Right ventricle myocardium superior (tissue), 1 donor: ENCODE measurements around the gene APMAP. TPM values are rescaled to one million over a fixed set of nuclear protein-coding genes. Genes with fewer than 3 reads are reported as not detected.
"Not testable (repeated sequence)": the region's sequence is repeated elsewhere in the genome, so short reads cannot be mapped to it uniquely, and the experiment has no call there.

ENCODE experiments used
- ATAC-seq: fragments of 200-7000 bp; cut with Tn5 transposase; one replicate; pipeline ENCODE4 v1.9.1; 2020; ENCODE audit warnings: mild to moderate bottlenecking; ENCODE audit not compliant: poor library complexity
- DNase-seq: peaks from one replicate; pipeline ENCODE4 v3.0.0-alpha.2; 2020
- intact Hi-C: fragments of 100-400 bp; cut with DNase I; formaldehyde crosslinking; loops from one replicate; pipeline ENCODE4 v1.11.2; 2022
- total RNA-seq: library from RNA; stranded (reverse); fragmentation: NEBNext Ultra II Directional; extraction: Animal tissue kit (Norgen Biotek cat#: 25700); gene quantifications from one replicate; pipeline ENCODE4 v1.2.1, GENCODE V29; 2021
- donor health status: DM: no; HTN: yes; CAD: no; lungs with severe emphysema.

Gene APMAP
- total RNA-seq, 1 donor from 2014 or later: 23.2 TPM

GRCh38 chr20:24950128-24950835, 42.3 kb downstream of the APMAP start:
- ATAC-seq (no peak), DNase-seq (no peak)
- intact Hi-C loops: no loop called here

DNA sequence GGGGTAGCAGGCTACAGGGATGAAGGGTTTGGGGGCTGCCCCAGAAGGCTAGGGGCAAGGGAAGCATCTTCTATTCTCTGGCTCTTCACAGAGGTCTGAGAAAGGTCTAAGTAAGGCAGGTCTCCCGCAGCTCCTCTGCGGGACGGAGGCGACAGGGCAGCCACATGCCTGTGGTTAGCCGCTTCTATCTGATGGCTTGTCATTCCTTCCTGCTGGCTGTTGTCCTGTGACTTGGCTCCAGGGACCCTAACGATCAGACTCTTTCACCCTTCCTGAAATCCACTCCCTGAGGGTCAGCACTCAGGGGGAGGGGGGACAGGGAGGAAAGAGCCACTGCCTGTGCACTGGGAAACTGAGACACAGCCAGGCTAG, 42.8 kb downstream of the APMAP start:
- intact Hi-C loops: no loop called here
- ATAC-seq (no peak), DNase-seq (no peak)

GRCh38 chr20:24948939-24949679, 43.4 kb downstream of the APMAP start, which contains the start of gene CST7:
CST7 (plus strand) TSS chr20:24949269; CDS start chr20:24949506, 237 bp downstream.
- DNase-seq: peak; percentile 65

DNA sequence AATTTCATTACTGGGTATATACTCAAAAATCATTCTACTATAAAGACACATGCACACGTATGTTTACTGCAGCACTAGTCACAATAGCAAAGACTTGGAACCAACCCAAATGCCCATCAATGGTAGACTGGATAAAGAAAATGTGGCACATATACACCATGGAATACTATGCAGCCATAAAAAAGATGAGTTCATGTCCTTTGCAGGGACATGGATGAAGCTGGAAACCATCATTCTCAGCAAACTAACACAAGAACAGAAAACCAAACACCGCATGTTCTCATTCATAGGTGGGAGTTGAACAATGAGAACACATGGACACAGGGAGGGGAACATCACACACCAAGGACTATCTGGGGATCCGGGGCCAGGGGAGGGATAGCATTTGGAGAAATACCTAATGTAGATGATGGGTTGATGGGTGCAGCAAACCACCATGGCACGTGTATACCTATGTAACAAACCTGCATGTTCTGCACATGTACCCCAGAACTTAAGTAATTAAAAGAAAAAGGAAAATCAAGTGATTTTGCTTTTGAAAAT, 44.1 kb downstream of the APMAP start:
- DNase-seq, ATAC-seq, intact Hi-C loops: not testable (repeated sequence)

More at GRCh38 chr20:24948939-24949679, 43.4 kb downstream of the APMAP start, which contains the start of gene CST7:
- intact Hi-C loops: no loop called here
- ATAC-seq: peak; percentile 48

- DNase-seq, intact Hi-C loops, ATAC-seq: not testable (repeated sequence)
Observed at GRCh38 chr20:24946376-24946775, 46.2 kb downstream of the APMAP start.

DNA sequence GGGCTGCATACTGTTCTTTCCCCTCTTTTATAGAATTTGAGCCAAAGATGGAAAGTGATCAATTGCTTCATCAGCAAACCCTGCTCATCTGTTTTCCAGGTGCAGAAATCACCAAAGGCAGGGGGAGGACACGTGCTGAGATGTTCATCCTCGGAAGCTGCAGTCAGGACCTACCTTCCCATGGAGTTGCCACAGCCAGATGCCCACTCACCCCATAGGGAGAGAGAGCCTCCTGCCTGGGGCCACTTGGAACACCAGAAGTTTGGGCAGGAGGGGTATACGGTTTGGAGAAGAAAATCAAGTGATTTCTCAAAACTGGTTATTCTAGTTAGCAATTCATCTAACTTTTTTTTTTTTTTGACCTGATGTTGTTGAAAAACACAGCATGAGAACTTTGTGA, 48.8 kb downstream of the APMAP start:
- no peak for ATAC-seq

GRCh38 chr20:24943196-24943595, 49.4 kb downstream of the APMAP start:
- no peak for ATAC-seq
- intact Hi-C loops: no loop called here

More for the DNA sequence above, 48.8 kb downstream of the APMAP start:
- intact Hi-C loops: no loop called here
- no peak for DNase-seq

DNA sequence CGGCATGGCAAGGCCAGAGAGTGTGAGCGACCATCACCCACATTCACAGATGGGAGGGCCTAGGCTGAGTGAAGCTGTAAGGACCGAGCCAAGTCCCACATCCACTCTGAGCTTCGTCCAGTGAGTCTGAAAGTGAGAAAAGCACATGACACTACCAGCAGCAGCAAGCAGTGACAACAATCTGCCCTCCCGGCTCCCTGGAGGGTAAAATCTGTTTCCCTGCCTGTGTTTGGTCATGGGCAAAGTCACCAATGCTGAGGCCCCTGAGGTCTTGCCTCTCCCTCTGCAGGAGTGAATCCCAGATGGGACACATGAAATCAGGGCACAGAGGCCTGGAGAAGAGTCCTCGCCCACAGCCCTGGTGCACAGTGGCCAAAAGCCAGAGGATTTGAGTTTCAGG, 49.9 kb downstream of the APMAP start:
- no peak for ATAC-seq
- intact Hi-C loops: no loop called here

More at GRCh38 chr20:24943196-24943595, 49.4 kb downstream of the APMAP start:
- DNase-seq: no peak

DNA sequence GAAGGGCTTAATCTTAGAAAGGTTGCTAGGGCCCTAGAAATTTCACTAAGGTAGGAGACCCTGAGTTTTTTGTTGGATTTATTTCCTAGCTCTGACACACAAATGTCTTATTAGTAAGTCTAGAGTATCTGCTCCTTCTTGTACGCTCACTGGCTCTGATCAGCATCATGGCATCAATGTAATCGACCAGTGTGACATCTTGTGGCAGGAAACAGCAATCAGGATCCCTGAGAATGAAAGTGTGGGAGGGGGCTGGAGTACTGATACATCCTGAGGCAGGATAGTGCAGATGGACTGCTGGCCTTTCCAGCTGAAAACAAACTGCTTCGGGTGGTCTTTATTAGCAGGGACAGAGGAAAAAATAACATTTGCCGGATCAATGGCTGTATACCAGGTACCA, 53.5 kb downstream of the APMAP start:
- ATAC-seq (no peak), DNase-seq (no peak)
- intact Hi-C loops: no loop called here

More for the DNA sequence above, 49.9 kb downstream of the APMAP start:
- no peak for DNase-seq

DNA sequence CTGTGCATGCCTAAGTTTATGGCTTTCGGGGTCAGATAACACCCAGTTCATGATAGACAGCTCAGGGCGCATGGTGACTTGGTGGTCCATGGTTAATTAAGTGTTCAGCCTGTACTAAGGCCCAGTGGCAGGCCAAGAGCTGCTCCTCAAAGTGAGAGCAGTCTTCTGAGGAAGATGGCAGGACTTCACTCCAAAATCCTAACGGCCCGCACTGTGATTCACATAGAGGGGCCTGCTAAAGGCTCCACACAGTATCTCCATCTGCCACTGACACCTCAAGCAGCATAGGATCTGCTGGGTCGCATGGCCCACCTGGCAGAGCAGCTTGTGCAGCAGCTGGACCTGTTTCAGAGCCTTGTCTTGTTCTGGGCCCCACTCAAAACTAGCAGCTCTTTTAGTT, 54.1 kb downstream of the APMAP start:
- intact Hi-C loops: no loop called here
- ATAC-seq (no peak), DNase-seq (no peak)

DNA sequence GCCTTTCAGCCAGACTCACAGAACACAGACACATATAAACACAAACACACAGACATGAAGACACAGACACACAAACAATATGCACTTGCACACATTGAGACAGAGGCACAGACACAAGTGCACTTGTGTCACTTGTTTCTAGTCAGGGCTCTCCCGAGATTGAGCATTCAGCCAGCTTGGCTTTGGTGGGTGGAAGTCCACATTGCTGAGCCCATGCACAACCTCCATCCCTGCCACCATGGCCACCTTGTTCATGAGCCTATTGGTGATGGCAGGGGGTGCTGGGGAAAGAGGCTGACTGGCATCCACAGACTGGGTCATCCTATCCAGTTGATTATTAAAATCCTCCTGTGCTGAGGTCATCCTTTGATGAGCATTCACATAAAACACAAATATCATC, 55.0 kb downstream of the APMAP start:
- DNase-seq: no peak
- intact Hi-C loops: no loop called here

DNA sequence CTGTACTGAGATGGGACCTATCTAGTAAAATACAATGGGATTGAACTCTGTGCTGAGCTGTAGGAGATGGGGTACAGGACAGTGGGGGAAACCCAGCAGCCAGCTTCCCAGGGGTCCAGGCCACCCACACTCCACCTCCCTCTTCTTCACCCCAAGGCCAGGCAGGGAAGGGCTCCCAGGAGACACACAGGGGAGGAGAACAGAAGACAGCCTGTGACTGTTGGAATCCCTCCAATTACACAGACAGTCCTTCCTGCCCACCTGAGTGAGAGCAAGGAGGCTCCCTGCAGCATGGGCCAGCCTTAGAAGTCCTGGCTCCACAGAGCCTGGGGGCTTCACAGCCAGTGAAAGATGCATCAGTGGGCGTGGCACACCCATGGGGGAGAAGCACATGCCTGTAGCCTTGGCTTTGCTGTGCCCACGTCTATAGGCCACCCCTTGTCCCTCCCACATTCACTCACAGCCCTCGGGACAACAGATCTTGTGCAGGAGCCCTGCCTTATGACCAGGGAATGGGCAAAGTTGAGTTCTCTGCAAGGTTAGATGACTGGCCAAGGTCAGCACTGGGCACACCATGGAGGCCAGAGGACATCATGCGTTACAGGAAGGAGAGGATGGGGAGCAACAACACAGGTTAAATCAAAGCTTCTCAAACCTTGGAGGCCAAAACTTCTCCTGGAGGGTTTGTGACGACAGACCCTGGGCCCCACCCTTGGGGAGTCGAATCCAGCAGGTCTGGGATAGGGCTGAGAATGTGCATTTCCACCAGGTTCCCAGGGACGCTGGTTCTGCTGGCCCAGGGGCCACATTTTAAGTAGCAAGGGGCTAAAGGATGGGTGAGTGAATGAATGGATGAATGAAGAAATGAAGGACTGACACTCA, 55.8 kb downstream of the APMAP start:
- ATAC-seq (no peak), DNase-seq (no peak)
- intact Hi-C loops: no loop called here

More for the DNA sequence above, 55.0 kb downstream of the APMAP start:
- no peak for ATAC-seq

DNA sequence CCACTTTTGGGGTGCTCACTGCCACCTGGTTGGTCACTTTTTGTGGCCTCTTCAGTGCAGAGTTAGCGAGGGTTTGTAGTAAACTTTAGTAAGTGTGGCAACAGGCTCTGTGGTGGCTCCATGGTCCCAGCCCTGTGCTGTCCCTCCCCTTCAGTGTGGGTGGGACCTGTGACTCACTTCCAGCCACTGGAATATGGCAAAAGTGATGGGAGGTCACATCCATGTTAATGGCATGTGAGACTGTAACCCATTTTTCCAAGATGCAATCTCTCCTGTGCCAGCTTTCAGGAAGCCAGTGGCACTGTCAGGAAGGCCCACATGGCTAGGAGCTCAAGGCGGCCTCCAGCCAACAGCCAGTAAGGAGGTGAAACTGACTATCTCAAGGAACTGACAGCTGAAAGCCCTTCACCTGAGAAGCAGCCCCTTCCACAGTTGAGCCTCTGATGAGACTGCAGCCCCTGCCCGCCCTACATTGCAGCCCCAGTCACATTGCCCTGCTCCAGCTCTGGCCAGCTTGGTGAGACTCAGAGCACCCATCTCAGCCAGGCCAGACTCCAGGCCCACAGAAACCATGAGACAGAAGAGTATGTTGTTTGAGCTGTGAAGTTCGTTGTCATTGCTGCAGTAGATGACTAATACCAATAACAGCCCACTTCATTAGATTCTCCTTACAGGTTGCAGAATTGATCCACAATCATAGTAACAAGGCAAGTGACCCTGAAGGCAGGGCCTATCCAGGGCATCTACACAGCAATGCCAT, 56.6 kb downstream of the APMAP start:
- intact Hi-C loops: no loop called here
- ATAC-seq: no peak

GRCh38 chr20:24935140-24935539, 57.4 kb downstream of the APMAP start:
- ATAC-seq: no peak
- intact Hi-C loops: no loop called here

More for the DNA sequence above, 56.6 kb downstream of the APMAP start:
- no peak for DNase-seq

GRCh38 chr20:24934716-24935115, 57.8 kb downstream of the APMAP start:
- ATAC-seq: no peak
- DNase-seq: no peak
- intact Hi-C loops: no loop called here

More at GRCh38 chr20:24935140-24935539, 57.4 kb downstream of the APMAP start:
- no peak for DNase-seq

DNA sequence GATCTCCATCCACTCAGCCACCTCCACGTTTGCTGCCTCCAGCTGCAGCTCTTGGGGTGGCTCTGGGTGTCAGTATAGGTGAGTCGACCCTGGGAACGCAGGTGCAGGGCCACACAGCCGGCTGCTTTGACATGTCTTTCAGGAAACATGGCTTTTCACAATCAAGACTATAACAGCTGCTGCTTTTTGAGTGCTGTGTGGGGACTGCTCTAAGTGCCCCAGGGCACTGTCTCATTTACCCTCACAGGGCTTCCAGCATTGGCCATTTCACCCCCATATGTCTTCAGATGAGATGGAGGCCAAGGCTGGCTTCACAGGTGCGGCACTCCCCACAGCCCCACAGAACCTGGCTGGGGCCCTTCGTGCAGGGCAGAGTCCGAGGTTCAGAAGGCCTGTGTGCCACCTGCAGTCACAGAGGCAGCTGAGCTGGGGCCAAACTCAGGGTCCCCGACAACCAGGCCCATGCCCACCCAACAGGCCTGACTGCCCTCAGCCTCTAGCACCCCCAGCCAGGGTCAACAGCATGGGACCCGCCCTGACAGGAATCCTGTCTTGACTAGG, 58.4 kb downstream of the APMAP start:
- ATAC-seq (no peak), DNase-seq (no peak)
- intact Hi-C loops: no loop called here

DNA sequence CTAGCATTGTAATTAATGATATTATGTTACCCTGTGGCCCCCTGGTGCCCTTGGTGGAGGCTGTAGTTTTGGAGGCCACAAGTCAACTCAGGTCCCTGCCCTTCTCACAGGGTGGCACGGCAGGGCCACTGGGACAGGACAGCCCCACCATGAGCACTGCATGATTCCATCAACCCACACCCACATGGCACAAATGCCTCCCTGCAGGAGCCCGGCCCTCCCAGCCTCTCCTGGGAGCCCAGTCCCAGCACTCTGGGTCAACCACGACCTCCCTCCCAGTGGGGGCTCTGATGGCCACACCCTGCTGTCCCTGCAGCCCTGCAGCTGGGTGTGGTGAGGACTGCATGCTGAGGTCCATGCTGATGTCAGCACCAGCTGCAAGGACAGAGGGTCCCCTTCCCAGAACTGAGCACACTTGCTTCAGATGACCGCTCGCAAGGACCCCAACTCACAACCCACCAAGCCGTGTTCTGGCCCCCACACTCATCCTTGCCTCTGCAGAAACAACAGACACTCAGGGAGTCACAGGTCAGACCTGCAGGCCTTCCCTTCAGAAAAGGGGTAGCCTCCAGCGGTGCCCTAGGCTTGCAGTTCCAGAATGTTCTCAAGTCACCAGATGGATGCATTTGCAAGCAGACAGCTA, 59.2 kb downstream of the APMAP start:
- DNase-seq (no peak), ATAC-seq (no peak)
- intact Hi-C loops: no loop called here
